ENCODE measurements around the gene ATG9A.

The ATG9A gene

GRCh38 chr2:219218732-219219701 lies 10.4 kb downstream of the ATG9A start, which contains the start of gene ABCB6:
ABCB6 (minus strand) TSS chr2:219218958; CDS start chr2:219218673, 285 bp downstream.
- Histone ChIP-seq H3K9me3 (ENCODE audit: control insufficient read depth, insufficient read depth, low read depth, low read length) (no peaks in the 10 kb centered on the region), H3K4me1 (ENCODE audit: control insufficient read depth, insufficient read depth, low read length) (no peaks in the 10 kb centered on the region), H3K36me3 (ENCODE audit: control insufficient read depth in 2 of 2, insufficient read depth in 1 of 2, low read length in 2 of 2) (peaks cover 3 to 76% of the 10 kb centered on the region in 2 experiments; a peak in 2 of 3 replicates), H3K4me3 (ENCODE audit: low read depth, low read length) (peak within 1 kb of the TSS; percentile 27), H3K27ac (ENCODE audit: extremely low read depth, low read depth, low read length) (peak within 1 kb of the TSS; percentile 80)
- POLR2A ChIA-PET: interaction anchor here (0.6 to 6.2 kb wide), 11 partner anchors 8 to 60 kb away, joined by 3 to 42 read pairs (median 7); partner anchors contain the start of genes ANKZF1, ATG9A, CNPPD1 and DNAJB2
- CTCF ChIA-PET: interaction anchor here (0.6 to 2.6 kb wide), 5 partner anchors 13 to 80 kb away, joined by 3 to 9 read pairs (median 3); no protein-coding TSS in a partner anchor
- no peak for TF ChIP-seq ZNF433 (tag by site-specific recombination; IDR thresholded peaks at IDR 0.05; ENCODE audit: low read depth)
- TF ChIP-seq HOXA7 (CRISPR knock-in tag; IDR thresholded peaks at IDR 0.05; ENCODE audit: borderline replicate concordance): no peak
- TF ChIP-seq, protein P1, sequence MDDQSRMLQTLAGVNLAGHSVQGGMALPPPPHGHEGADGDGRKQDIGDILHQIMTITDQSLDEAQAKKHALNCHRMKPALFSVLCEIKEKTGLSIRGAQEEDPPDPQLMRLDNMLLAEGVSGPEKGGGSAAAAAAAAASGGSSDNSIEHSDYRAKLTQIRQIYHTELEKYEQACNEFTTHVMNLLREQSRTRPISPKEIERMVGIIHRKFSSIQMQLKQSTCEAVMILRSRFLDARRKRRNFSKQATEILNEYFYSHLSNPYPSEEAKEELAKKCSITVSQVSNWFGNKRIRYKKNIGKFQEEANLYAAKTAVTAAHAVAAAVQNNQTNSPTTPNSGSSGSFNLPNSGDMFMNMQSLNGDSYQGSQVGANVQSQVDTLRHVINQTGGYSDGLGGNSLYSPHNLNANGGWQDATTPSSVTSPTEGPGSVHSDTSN (CRISPR knock-in tag; IDR thresholded peaks at IDR 0.05): peak; percentile 70; the same call in 1 of the 2 replicates
- TF ChIP-seq GLIS2 (tag by site-specific recombination; IDR thresholded peaks at IDR 0.05): peak; percentile 35; the same call in 1 of the 2 replicates
- no peak for TF ChIP-seq BCL6B (tag by site-specific recombination; IDR thresholded peaks at IDR 0.05)
- TF ChIP-seq ZIC2 (tag by site-specific recombination; IDR thresholded peaks at IDR 0.05): peak; percentile 53
- peak; percentile 30; the same call in 1 of the 2 replicates for TF ChIP-seq HIC1 (tag by site-specific recombination; IDR thresholded peaks at IDR 0.05)
- TF ChIP-seq ZNF169 (tag by site-specific recombination; IDR thresholded peaks at IDR 0.05): no peak
- TF ChIP-seq ZNF521 (tag by site-specific recombination; IDR thresholded peaks at IDR 0.05): no peak
- peak; percentile 68 for TF ChIP-seq SP2 (tag by site-specific recombination; IDR thresholded peaks at IDR 0.05)
- no peak for TF ChIP-seq ZNF266 (tag by site-specific recombination; IDR thresholded peaks at IDR 0.05; ENCODE audit: low read depth)
- peak; percentile 75 for TF ChIP-seq ZFHX2 (tag by site-specific recombination; conservative IDR thresholded peaks at IDR 0.05)
- TF ChIP-seq ZNF843 (tag by site-specific recombination; IDR thresholded peaks at IDR 0.05): 0 out of 2 replicates have a peak, but pooled peaks have one; percentile 21
- 0 out of 2 replicates have a peak, but pooled peaks have one; percentile 28 for TF ChIP-seq ZNF366 (tag by site-specific recombination; conservative IDR thresholded peaks at IDR 0.05)
- TF ChIP-seq ZNF747 (tag by site-specific recombination; IDR thresholded peaks at IDR 0.05): no peak
- no peak for TF ChIP-seq ZNF530 (tag by site-specific recombination; IDR thresholded peaks at IDR 0.05; ENCODE audit: low read depth)
- TF ChIP-seq ZBTB26 (tag by site-specific recombination; optimal IDR thresholded peaks at IDR 0.05): peak; percentile 82
- TF ChIP-seq, protein P2, sequence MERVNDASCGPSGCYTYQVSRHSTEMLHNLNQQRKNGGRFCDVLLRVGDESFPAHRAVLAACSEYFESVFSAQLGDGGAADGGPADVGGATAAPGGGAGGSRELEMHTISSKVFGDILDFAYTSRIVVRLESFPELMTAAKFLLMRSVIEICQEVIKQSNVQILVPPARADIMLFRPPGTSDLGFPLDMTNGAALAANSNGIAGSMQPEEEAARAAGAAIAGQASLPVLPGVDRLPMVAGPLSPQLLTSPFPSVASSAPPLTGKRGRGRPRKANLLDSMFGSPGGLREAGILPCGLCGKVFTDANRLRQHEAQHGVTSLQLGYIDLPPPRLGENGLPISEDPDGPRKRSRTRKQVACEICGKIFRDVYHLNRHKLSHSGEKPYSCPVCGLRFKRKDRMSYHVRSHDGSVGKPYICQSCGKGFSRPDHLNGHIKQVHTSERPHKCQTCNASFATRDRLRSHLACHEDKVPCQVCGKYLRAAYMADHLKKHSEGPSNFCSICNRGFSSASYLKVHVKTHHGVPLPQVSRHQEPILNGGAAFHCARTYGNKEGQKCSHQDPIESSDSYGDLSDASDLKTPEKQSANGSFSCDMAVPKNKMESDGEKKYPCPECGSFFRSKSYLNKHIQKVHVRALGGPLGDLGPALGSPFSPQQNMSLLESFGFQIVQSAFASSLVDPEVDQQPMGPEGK (tag by site-specific recombination; IDR thresholded peaks at IDR 0.05): peak; percentile 44; the same call in 1 of the 2 replicates
- TF ChIP-seq REPIN1 (tag by site-specific recombination; IDR thresholded peaks at IDR 0.05; ENCODE audit: low read depth): no peak
- peak; percentile 38 for TF ChIP-seq ZBTB8A (tag by site-specific recombination; IDR thresholded peaks at IDR 0.05)
- TF ChIP-seq KLF9 (tag by site-specific recombination; IDR thresholded peaks at IDR 0.05; ENCODE audit: low read depth): peak; percentile 52; the same call in 1 of the 2 replicates
- TF ChIP-seq, protein P3, sequence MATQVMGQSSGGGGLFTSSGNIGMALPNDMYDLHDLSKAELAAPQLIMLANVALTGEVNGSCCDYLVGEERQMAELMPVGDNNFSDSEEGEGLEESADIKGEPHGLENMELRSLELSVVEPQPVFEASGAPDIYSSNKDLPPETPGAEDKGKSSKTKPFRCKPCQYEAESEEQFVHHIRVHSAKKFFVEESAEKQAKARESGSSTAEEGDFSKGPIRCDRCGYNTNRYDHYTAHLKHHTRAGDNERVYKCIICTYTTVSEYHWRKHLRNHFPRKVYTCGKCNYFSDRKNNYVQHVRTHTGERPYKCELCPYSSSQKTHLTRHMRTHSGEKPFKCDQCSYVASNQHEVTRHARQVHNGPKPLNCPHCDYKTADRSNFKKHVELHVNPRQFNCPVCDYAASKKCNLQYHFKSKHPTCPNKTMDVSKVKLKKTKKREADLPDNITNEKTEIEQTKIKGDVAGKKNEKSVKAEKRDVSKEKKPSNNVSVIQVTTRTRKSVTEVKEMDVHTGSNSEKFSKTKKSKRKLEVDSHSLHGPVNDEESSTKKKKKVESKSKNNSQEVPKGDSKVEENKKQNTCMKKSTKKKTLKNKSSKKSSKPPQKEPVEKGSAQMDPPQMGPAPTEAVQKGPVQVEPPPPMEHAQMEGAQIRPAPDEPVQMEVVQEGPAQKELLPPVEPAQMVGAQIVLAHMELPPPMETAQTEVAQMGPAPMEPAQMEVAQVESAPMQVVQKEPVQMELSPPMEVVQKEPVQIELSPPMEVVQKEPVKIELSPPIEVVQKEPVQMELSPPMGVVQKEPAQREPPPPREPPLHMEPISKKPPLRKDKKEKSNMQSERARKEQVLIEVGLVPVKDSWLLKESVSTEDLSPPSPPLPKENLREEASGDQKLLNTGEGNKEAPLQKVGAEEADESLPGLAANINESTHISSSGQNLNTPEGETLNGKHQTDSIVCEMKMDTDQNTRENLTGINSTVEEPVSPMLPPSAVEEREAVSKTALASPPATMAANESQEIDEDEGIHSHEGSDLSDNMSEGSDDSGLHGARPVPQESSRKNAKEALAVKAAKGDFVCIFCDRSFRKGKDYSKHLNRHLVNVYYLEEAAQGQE (tag by site-specific recombination; IDR thresholded peaks at IDR 0.05): peak; percentile 10

All from HEK293 (cell line).